Heart right ventricle (tissue), 16 donors: ENCODE measurements around the gene INHBA. TPM values are rescaled to one million over a fixed set of nuclear protein-coding genes. Genes with fewer than 3 reads are reported as not detected.
A peak's percentile ranks its signal among the peaks of the same experiment; 100 is the strongest.

Experiments used
- ATAC-seq, 8 donors: fragments of 200-7000 bp; cut with Tn5 transposase; one replicate each; pipeline ENCODE4 v1.9.1; 2020; ENCODE audit warnings: mild to moderate bottlenecking in 8 of 8, moderate library complexity in 8 of 8, moderate number of reproducible peaks in 1 of 8
- DNase-seq, 2 donors: peaks; one replicate each; pipeline ENCODE4 v3.0.0-alpha.2; 2020
- H3K27ac ChIP-seq, 10 donors: fragments of 200-600 bp; sonication (generic) in 2 of 10; one replicate each; pipeline versions ENCODE4 v1.5.0 to v1.8.0; 2020 to 2022; ENCODE audit warnings: mild to moderate bottlenecking in 3 of 10
- H3K27me3 ChIP-seq, 7 donors: fragments of 200-600 bp; one replicate each; pipeline ENCODE4 v1.8.0; 2021 to 2022; ENCODE audit warnings: mild to moderate bottlenecking in 2 of 7
- H3K36me3 ChIP-seq, 9 donors: fragments of 200-600 bp; sonication (generic) in 1 of 9; one replicate each; pipeline versions ENCODE4 v1.5.0 to v1.8.0; 2020 to 2022; ENCODE audit warnings: mild to moderate bottlenecking in 2 of 9
- H3K4me1 ChIP-seq, 9 donors: fragments of 200-600 bp; sonication (generic) in 1 of 9; one replicate each; pipeline versions ENCODE4 v1.5.0 to v1.8.0; 2020 to 2022; ENCODE audit warnings: mild to moderate bottlenecking in 4 of 9
- H3K4me3 ChIP-seq, 10 donors: fragments of 200-600 bp; sonication (generic) in 2 of 10; one replicate each; pipeline versions ENCODE4 v1.5.0 to v1.8.0; 2020 to 2022; ENCODE audit warnings: mild to moderate bottlenecking in 7 of 10, moderate library complexity in 2 of 10
- H3K9me3 ChIP-seq, 11 donors: fragments of 200-600 bp in 10 of 11; sonication (generic) in 2 of 11; one replicate each; pipeline versions ENCODE4 v1.5.0 to v1.8.0; 2013 to 2022; ENCODE audit warnings: mild to moderate bottlenecking in 2 of 11, control low read depth in 1 of 11, moderate library complexity in 1 of 11
- CTCF ChIP-seq, 9 donors: fragments of 200-600 bp; sonication (generic) in 2 of 9; IDR thresholded peaks; one replicate each; pipeline versions ENCODE4 v1.5.0 to v1.8.0; 2021 to 2022; ENCODE audit warnings: antibody characterized with exemption in 9 of 9, mild to moderate bottlenecking in 5 of 9, moderate library complexity in 1 of 9
- whole genome bisulfite sequencing, 2 donors: extraction: QIAGEN DNeasy Blood & Tissue Kit; methylation state at CpG; one replicate each; pipeline ENCODE4 v1.1.7; 2013; ENCODE audit warnings: inconsistent platforms in 1 of 2; 5-methylcytosine and 5-hydroxymethylcytosine counted together
- intact Hi-C, 10 donors: fragments of 100-400 bp; cut with DNase I; formaldehyde crosslinking; loops; one replicate each; pipeline versions ENCODE4 v1.11.1 to v1.14.2; 2022
- polyA plus RNA-seq, 2 donors: library from polyadenylated mRNA; stranded (reverse); fragments of 200-250 nt; gene quantifications; one replicate each; pipeline ENCODE4 v1.2.3, GENCODE V29; 2013
- total RNA-seq, 10 donors: library from RNA; stranded (reverse); fragmentation: NEBNext Ultra II Directional in 3 of 10; extraction: Animal tissue kit (Norgen Biotek cat#: 25700) in 3 of 10; gene quantifications; one replicate each; pipeline versions ENCODE4 v1.2.1 to v1.2.4, GENCODE V29; 2021 to 2023
- donor health status: Arrhythmogenic right ventricular cardiomyopathy.
- donor health status: ischemic (EF 13 %, LVEDD 7.1; RV severe dilation, severe dysfunction).
- donor health status: healthy with polysubstance abuse.
- donor health status: DM: no; HTN: yes; CAD: no.
- donor health status: DM: no; HTN: no; CAD: no.
- donor health status: ischemic (EF 25% LVEDD 6.9; RV normal size, moderate dysfunction).
- donor health status: ischemic (EF 25% LVEDD 5.7; RV mildly dilated, moderate dysfunction).
- donor health status: healthy.
- donor health status: DM: yes; HTN: yes; CAD: no.
- donor health status: Ischemic cardiomyopathy.
- donor health status: ischemic (EF 35%, LVEDD 5.7; RV mildly dilated, moderate dysfunction).
- donor health status: nonischemic (EF 11% LVEDD 7.7; RV severe dilation, severe dysfunction).
- donor health status: DM: yes; HTN: yes; CAD: no.
- donor health status: PGD.
- donor health status: ischemic (EF 29% LVEDD 5.4; RV normal size, mild dysfunction).
- donor health status: nonischemic (EF 23%, LVEDD 6.1; RV moderate dilation, normal function).

INHBA gene
- total and polyA plus RNA-seq, 12 donors, result 0.41 to 26.1 (median 3.1) TPM

- no peak overlapping the region for H3K4me3 ChIP-seq
- ATAC-seq (peak in 2 of 8 donors; percentile 11 to 33), DNase-seq (no peak)
- 73 to 80% methylated on average over 3 of the region's 3 CpGs for WGBS, 2 donors
- TF ChIP-seq CTCF (IDR thresholded peaks at IDR 0.05), result peak in 1 of 9 donors; percentile 4
- no peaks in the 10 kb centered on the region for H3K9me3 ChIP-seq
- peaks cover 0 to 10% (median 0%) of the 10 kb centered on the region in 9 donors for H3K36me3 ChIP-seq
- H3K27ac ChIP-seq, result peak overlapping the region in 1 of 10 donors; percentile 33
- intact Hi-C loops, result loop anchor here in 3 of 10 donors (10.0 kb wide), 3 partner anchors 647 to 1367 kb away; no protein-coding TSS in a partner anchor
- H3K4me1 ChIP-seq, result peaks cover 0 to 50% (median 17%) of the 10 kb centered on the region in 9 donors
- peaks cover 0 to 5% (median 0%) of the 10 kb centered on the region in 7 donors for H3K27me3 ChIP-seq
Observed at GRCh38 chr7:41691286-41692190, 11.4 kb downstream of the INHBA start.

- Histone ChIP-seq H3K4me3 (no peak overlapping the region), H3K27me3 (peaks cover 0 to 5% (median 0%) of the 10 kb centered on the region in 7 donors), H3K27ac (no peak overlapping the region), H3K9me3 (no peaks in the 10 kb centered on the region), H3K4me1 (peaks cover 0 to 40% (median 17%) of the 10 kb centered on the region in 9 donors), H3K36me3 (peaks cover 0 to 10% (median 0%) of the 10 kb centered on the region in 9 donors)
- 91 to 96% methylated on average over 16 of the region's 16 CpGs for WGBS, 2 donors
- intact Hi-C loops, result loop anchor here in 3 of 10 donors (10.0 kb wide), 3 partner anchors 645 to 1365 kb away; no protein-coding TSS in a partner anchor
- no peak for TF ChIP-seq CTCF (IDR thresholded peaks at IDR 0.05)
- DNase-seq (no peak), ATAC-seq (no peak)
Observed at GRCh38 chr7:41689815-41690214, 13.1 kb downstream of the INHBA start.

- intact Hi-C loops, result no loop called here
- 88 to 92% methylated on average over 2 of the region's 2 CpGs for WGBS, 2 donors
- DNase-seq, result no peak
- H3K4me3 ChIP-seq, result no peak overlapping the region
- H3K4me1 ChIP-seq, result peaks cover 0 to 31% (median 17%) of the 10 kb centered on the region in 9 donors
- no peak overlapping the region for H3K27ac ChIP-seq
- H3K9me3 ChIP-seq, result no peaks in the 10 kb centered on the region
- H3K36me3 ChIP-seq, result peaks cover 0 to 10% (median 0%) of the 10 kb centered on the region in 9 donors
- no peak for TF ChIP-seq CTCF (IDR thresholded peaks at IDR 0.05)
- no peak for ATAC-seq
- peaks cover 0 to 5% (median 0%) of the 10 kb centered on the region in 7 donors for H3K27me3 ChIP-seq
Observed at GRCh38 chr7:41688906-41689305, 14.0 kb downstream of the INHBA start.

- ATAC-seq (no peak), DNase-seq (no peak)
- no peak overlapping the region for H3K4me3 ChIP-seq
- no peak overlapping the region for H3K27ac ChIP-seq
- intact Hi-C loops, result no loop called here
- H3K4me1 ChIP-seq, result peaks cover 0 to 23% (median 11%) of the 10 kb centered on the region in 9 donors
- peaks cover 0 to 5% (median 0%) of the 10 kb centered on the region in 7 donors for H3K27me3 ChIP-seq
- WGBS, 2 donors, result 91 to 93% methylated on average over 2 of the region's 2 CpGs
- no peak for TF ChIP-seq CTCF (IDR thresholded peaks at IDR 0.05)
- peaks cover 0 to 10% (median 0%) of the 10 kb centered on the region in 9 donors for H3K36me3 ChIP-seq
- no peaks in the 10 kb centered on the region for H3K9me3 ChIP-seq
Observed at GRCh38 chr7:41688012-41688625, 14.8 kb downstream of the INHBA start.
